SU-DHL-6 (cell line): ENCODE data around the gene MICAL2.

Experiments
- H2AFZ ChIP-seq: fragments of 200-600 bp; sonication (generic); 2 replicates; pipeline ENCODE4 v1.6.1; 2014; ENCODE audit warnings: low read depth, mild to moderate bottlenecking, moderate library complexity, mixed read lengths, antibody characterized with exemption, low read length; ENCODE audit not compliant: severe bottlenecking
- H3F3A ChIP-seq: fragments of 200-600 bp; shearing (Covaris generic); 2 replicates; pipeline ENCODE4 v1.6.0; 2016; ENCODE audit warnings: antibody characterized with exemption, mild to moderate bottlenecking; ENCODE audit not compliant: insufficient read depth
- H3K27ac ChIP-seq: fragments of 200-600 bp; sonication (generic); 2 replicates; pipeline ENCODE4 v1.5.1; 2016; ENCODE audit warnings: low read depth, mild to moderate bottlenecking, low read length, moderate library complexity, mixed read lengths
- H3K27me3 ChIP-seq: fragments of 200-600 bp; sonication (generic), shearing (Covaris generic); 2 replicates; pipeline ENCODE4 v1.6.0; 2014; ENCODE audit warnings: mild to moderate bottlenecking, low read length
- H3K36me3 ChIP-seq: fragments of 200-600 bp; sonication (generic); 2 replicates; pipeline ENCODE4 v1.6.1; 2014; ENCODE audit warnings: mild to moderate bottlenecking, low read length, mixed read lengths
- H3K4me2 ChIP-seq: fragments of 300-600, 200-600 bp; shearing (Covaris generic), sonication (generic); 2 replicates; pipeline ENCODE4 v1.6.0; 2014; ENCODE audit warnings: low read length, low read depth, mild to moderate bottlenecking; ENCODE audit not compliant: poor library complexity, severe bottlenecking
- H3K4me3 ChIP-seq: fragments of 200-600 bp; sonication (generic); 2 replicates; pipeline ENCODE4 v1.5.1; 2014; ENCODE audit warnings: antibody characterized with exemption, low read length, mild to moderate bottlenecking, mixed read lengths; ENCODE audit not compliant: insufficient read depth, poor library complexity, severe bottlenecking
- H3K79me2 ChIP-seq: fragments of 200-600 bp; sonication (generic); 2 replicates; pipeline ENCODE4 v1.6.1; 2014; ENCODE audit warnings: mild to moderate bottlenecking, low read length, moderate library complexity; ENCODE audit not compliant: insufficient read depth
- H3K9ac ChIP-seq: fragments of 200-600 bp; sonication (generic); 2 replicates; pipeline ENCODE4 v1.7.0; 2014; ENCODE audit warnings: mild to moderate bottlenecking, low read length
- H3K9me2 ChIP-seq: fragments of 200-600 bp; sonication (generic); replicated peaks from 2 replicates; pipeline ENCODE4 v1.6.1; 2014; ENCODE audit warnings: low read length; ENCODE audit not compliant: insufficient read depth
- H3K9me3 ChIP-seq: fragments of 200-600 bp; sonication (generic); 2 replicates; pipeline ENCODE4 v1.6.1; 2014; ENCODE audit warnings: low read length, mixed read lengths; ENCODE audit not compliant: insufficient read depth
- H4K20me1 ChIP-seq: fragments of 200-600 bp; sonication (generic); 2 replicates; pipeline ENCODE4 v1.6.1; 2014; ENCODE audit warnings: low read depth, mild to moderate bottlenecking, antibody characterized with exemption, low read length, moderate library complexity, mixed read lengths
- CTCF ChIP-seq: fragments of 200-600 bp; sonication (generic); IDR thresholded peaks from one replicate; pipeline ENCODE4 v1.5.1; 2017; ENCODE audit warnings: antibody characterized with exemption, mild to moderate bottlenecking, low read length, moderate library complexity; ENCODE audit not compliant: insufficient read depth, poor library complexity, severe bottlenecking
- EZH2phosphoT487 ChIP-seq: fragments of 200-600 bp; sonication (generic), shearing (Covaris generic); conservative IDR thresholded peaks from 2 replicates; pipeline ENCODE4 v1.6.1; 2018; ENCODE audit warnings: mild to moderate bottlenecking, antibody characterized with exemption, low read length, moderate library complexity, mixed read lengths

Gene MICAL2

GRCh38 chr11:12125609-12126149 lies 15.3 kb downstream of the MICAL2 start:
- Histone ChIP-seq H3K27ac (no peak overlapping the region), H3K36me3 (no peaks in the 10 kb centered on the region), H2AFZ (no peak overlapping the region), H3K9me3 (no peaks in the 10 kb centered on the region), H3K9me2 (no peaks in the 10 kb centered on the region), H4K20me1 (no peaks in the 10 kb centered on the region), H3K79me2 (no peaks in the 10 kb centered on the region), H3K27me3 (no peaks in the 10 kb centered on the region), H3K9ac (no peak overlapping the region), H3F3A (no peaks in the 10 kb centered on the region), H3K4me2 (no peak overlapping the region), H3K4me3 (no peak overlapping the region)
- TF ChIP-seq CTCF (no peak), EZH2phosphoT487 (no peak)

GRCh38 chr11:12126344-12127019 lies 16.1 kb downstream of the MICAL2 start:
- H3K27ac ChIP-seq = no peak overlapping the region
- H3K9ac ChIP-seq = no peak overlapping the region

GRCh38 chr11:12127206-12127898 lies 17.0 kb downstream of the MICAL2 start:
- Histone ChIP-seq H3K27ac (no peak overlapping the region), H3K9ac (no peak overlapping the region)
- TF ChIP-seq CTCF = no peak
- no peak for TF ChIP-seq EZH2phosphoT487

More at GRCh38 chr11:12126344-12127019, 16.1 kb downstream of the MICAL2 start:
- Histone ChIP-seq H3K36me3 (no peaks in the 10 kb centered on the region), H3F3A (no peaks in the 10 kb centered on the region), H3K9me2 (no peaks in the 10 kb centered on the region), H3K79me2 (no peaks in the 10 kb centered on the region), H2AFZ (no peak overlapping the region), H3K9me3 (no peaks in the 10 kb centered on the region), H4K20me1 (no peaks in the 10 kb centered on the region), H3K4me3 (no peak overlapping the region), H3K27me3 (no peaks in the 10 kb centered on the region), H3K4me2 (no peak overlapping the region)
- no peak for TF ChIP-seq CTCF
- no peak for TF ChIP-seq EZH2phosphoT487

More at GRCh38 chr11:12127206-12127898, 17.0 kb downstream of the MICAL2 start:
- no peaks in the 10 kb centered on the region for H3K9me3 ChIP-seq
- H3K79me2 ChIP-seq = no peaks in the 10 kb centered on the region
- no peak overlapping the region for H3K4me2 ChIP-seq
- no peaks in the 10 kb centered on the region for H3K27me3 ChIP-seq
- H3K4me3 ChIP-seq = no peak overlapping the region
- no peaks in the 10 kb centered on the region for H4K20me1 ChIP-seq
- H2AFZ ChIP-seq = no peak overlapping the region
- no peaks in the 10 kb centered on the region for H3K36me3 ChIP-seq
- no peaks in the 10 kb centered on the region for H3K9me2 ChIP-seq
- H3F3A ChIP-seq = no peaks in the 10 kb centered on the region
